ENCODE data around the gene CILP.

CILP gene

DNA sequence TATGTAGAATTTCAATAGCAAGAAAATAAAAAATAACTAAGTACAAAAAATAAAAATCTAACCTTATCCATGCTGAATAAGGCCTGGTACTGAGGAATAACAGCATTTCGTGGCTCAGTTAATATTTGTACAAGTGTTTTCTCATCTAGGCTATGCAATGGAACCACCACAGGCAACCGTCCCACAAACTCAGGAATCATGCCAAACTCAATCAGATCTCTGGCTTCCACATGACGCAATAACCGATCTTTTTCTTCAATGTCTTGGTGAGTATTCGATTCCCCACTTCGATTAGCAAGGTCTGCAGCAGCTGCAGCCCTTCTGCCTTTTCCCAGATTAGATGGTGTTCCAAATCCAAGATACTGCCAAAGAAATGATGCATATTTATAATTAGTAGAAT is 56.6 kb downstream of the CILP start:
- no peak overlapping the region for H3K4me3 ChIP-seq (replicated peaks; ENCODE audit: low read depth, low read length)
- TF ChIP-seq, protein P1, sequence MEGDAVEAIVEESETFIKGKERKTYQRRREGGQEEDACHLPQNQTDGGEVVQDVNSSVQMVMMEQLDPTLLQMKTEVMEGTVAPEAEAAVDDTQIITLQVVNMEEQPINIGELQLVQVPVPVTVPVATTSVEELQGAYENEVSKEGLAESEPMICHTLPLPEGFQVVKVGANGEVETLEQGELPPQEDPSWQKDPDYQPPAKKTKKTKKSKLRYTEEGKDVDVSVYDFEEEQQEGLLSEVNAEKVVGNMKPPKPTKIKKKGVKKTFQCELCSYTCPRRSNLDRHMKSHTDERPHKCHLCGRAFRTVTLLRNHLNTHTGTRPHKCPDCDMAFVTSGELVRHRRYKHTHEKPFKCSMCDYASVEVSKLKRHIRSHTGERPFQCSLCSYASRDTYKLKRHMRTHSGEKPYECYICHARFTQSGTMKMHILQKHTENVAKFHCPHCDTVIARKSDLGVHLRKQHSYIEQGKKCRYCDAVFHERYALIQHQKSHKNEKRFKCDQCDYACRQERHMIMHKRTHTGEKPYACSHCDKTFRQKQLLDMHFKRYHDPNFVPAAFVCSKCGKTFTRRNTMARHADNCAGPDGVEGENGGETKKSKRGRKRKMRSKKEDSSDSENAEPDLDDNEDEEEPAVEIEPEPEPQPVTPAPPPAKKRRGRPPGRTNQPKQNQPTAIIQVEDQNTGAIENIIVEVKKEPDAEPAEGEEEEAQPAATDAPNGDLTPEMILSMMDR (IDR thresholded peaks at IDR 0.05; ENCODE audit: low read length, missing control alignments) = no peak
- DNase-seq (ENCODE audit: low read depth) = no peak

DNA sequence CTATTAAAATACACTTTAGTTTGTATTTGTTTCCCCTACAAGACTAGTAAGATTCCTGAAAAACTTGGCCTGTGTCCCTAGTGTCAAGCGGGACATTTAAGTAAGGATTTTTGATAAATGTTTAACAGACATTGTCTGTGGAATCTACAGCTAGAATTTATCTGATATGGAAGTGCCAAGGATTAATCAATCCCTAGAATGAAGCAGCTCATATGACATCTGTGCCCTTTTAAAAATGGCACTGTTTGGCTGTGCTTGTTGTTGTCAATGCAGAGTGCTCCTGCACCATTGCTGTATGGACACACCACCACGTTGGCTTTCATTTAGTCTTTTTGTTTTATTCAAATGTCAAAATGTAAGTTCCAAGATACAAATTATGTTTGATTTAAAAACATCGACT is 63.4 kb downstream of the CILP start:
- no peak for DNase-seq (ENCODE audit: low read depth)
- no peak overlapping the region for H3K4me3 ChIP-seq (replicated peaks; ENCODE audit: low read depth, low read length)
- TF ChIP-seq, protein P1 (IDR thresholded peaks at IDR 0.05; ENCODE audit: low read length, missing control alignments) = no peak

DNA sequence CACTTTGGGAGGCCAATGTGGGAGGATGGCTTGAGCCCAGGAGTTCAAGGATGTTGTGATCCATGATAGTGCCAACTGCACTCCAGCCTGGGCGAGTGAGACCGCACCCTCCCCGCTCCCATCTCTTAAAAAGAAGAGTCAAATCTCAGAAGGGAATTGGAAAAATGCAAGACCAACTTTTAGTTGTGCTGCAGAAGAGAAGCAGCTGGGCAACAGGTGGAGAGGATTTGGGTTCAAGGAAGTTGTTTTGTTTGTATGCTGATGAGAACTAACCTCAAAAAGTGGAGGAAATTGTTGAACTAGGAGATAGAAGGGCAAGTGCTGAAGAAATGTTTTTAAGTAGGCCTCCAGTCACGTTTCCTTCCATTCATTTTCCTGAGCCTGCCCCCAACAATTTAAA is 64.8 kb downstream of the CILP start:
- DNase-seq (ENCODE audit: low read depth) = no peak
- TF ChIP-seq, protein P1 (IDR thresholded peaks at IDR 0.05; ENCODE audit: low read length, missing control alignments) = no peak
- H3K4me3 ChIP-seq (replicated peaks; ENCODE audit: low read depth, low read length) = no peak overlapping the region

Measured in fibroblast of pulmonary artery (primary cell).